Keratinocyte (primary cell): ENCODE results near the gene OAF.

Source experiments
- CTCF ChIP-seq, 3 experiments: IDR thresholded peaks in 1 of 3; conservative IDR thresholded peaks in 1 of 3; optimal IDR thresholded peaks in 1 of 3; 2 replicates in 2 of 3; 3 replicates in 1 of 3; pipeline versions ENCODE3 to v1.5.1; 2011; ENCODE audit warnings: low read length in 3 of 3, mild to moderate bottlenecking in 3 of 3, moderate library complexity in 2 of 3, control low read depth in 1 of 3, inconsistent platforms in 1 of 3; ENCODE audit not compliant: insufficient read depth in 2 of 3; ENCODE audit errors: extremely low read depth in 1 of 3
- EZH2 ChIP-seq: IDR thresholded peaks from one replicate; pipeline ENCODE4 v1.6.1; 2012; ENCODE audit warnings: inconsistent platforms, mild to moderate bottlenecking, low read length, moderate library complexity

GRCh38 chr11:120185706-120186455 is 25.0 kb upstream of the OAF start:
- no peak for TF ChIP-seq CTCF (optimal IDR thresholded peaks at IDR 0.05 in 1 of 3, IDR thresholded peaks at IDR 0.05 in 1 of 3, conservative IDR thresholded peaks at IDR 0.05 in 1 of 3; ENCODE audit: extremely low read depth in 1 of 3, insufficient read depth in 2 of 3, low read length in 3 of 3)
- TF ChIP-seq EZH2 = no peak
